HG03139 (cell line): ENCODE results near the gene ADGRA3.

Experiments used
- ATAC-seq: cut with Tn5 transposase; IDR thresholded peaks from one replicate; pipeline ENCODE4 v1.9.1; 2021; ENCODE audit not compliant: unreplicated experiment

The ADGRA3 gene, protein sequence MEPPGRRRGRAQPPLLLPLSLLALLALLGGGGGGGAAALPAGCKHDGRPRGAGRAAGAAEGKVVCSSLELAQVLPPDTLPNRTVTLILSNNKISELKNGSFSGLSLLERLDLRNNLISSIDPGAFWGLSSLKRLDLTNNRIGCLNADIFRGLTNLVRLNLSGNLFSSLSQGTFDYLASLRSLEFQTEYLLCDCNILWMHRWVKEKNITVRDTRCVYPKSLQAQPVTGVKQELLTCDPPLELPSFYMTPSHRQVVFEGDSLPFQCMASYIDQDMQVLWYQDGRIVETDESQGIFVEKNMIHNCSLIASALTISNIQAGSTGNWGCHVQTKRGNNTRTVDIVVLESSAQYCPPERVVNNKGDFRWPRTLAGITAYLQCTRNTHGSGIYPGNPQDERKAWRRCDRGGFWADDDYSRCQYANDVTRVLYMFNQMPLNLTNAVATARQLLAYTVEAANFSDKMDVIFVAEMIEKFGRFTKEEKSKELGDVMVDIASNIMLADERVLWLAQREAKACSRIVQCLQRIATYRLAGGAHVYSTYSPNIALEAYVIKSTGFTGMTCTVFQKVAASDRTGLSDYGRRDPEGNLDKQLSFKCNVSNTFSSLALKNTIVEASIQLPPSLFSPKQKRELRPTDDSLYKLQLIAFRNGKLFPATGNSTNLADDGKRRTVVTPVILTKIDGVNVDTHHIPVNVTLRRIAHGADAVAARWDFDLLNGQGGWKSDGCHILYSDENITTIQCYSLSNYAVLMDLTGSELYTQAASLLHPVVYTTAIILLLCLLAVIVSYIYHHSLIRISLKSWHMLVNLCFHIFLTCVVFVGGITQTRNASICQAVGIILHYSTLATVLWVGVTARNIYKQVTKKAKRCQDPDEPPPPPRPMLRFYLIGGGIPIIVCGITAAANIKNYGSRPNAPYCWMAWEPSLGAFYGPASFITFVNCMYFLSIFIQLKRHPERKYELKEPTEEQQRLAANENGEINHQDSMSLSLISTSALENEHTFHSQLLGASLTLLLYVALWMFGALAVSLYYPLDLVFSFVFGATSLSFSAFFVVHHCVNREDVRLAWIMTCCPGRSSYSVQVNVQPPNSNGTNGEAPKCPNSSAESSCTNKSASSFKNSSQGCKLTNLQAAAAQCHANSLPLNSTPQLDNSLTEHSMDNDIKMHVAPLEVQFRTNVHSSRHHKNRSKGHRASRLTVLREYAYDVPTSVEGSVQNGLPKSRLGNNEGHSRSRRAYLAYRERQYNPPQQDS (N-terminal part only)

DNA sequence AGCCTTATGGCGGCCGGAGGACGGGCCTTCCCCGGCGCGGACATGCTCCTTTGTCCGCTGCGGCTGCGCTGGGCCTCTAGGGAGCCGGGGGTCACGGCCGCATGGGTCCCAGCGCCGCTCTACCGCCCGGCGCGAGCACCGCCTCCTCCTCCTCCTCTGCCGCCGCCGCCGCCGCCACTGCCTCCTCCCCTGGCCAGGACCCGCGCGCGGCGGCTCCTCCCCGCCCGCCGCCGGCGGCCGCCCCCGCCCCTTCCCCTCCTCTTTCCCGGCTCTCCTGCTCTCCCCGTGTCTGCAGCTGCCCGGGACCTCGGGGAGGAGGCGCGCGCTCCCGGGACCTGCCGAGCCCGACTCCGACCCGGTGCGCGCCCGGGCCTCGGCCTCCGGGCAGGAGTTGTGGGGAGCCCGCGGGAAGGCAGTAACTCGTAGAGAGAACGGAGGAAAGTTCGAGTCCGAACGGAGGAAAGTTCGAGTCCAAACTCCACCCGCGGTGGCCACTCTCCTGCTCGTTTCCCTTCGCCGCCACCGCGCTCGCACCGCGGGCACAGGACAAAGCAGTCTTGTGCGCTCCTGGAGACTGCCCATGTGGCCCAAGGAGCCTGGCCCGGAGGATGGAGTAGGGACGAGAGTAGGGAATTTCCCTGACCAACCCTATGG, at the start of gene ADGRA3:
ADGRA3 (minus strand) TSS at position 179 of the 654 bp plus-strand sequence. CDS start 282 bp downstream, outside the sequence.
- ATAC-seq = peak; percentile 39

DNA sequence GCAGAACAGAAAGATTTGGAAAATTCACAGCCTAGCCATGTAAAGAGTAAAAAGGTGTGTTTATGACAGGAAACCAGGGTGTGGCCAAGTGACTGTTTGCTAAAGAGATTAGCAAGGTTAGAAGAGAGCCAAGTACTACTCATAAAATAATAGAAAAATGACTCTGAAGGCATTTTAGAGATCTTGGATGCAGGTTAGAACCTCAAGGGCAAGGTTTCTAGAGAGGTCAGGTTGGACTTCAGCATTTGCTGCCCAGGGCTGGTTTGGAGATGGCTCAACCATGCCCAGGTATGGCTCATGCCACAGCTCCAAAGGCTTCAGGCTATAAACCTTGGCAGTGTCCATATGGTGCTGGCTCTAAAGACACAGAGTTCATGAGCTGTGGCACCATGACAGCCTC, 40.6 kb upstream of the ADGRA3 start:
- no peak for ATAC-seq

DNA sequence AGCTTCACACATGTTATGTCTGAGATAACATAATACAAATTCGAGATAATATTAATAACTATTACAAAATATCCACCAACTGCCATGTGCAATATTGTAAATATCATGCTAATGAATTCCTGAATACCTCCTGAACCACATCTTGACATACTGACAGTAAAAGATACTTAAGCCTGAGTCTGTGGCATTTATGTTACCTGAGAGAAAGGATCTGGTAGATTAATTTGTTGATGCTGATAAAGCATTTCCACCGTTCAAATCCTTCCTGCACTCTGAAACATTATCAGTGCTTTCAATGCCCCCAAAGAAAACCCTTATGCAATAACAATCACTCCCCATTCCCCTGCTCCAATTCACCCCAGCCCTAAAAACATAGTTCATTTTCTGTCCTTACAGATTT, 38.8 kb upstream of the ADGRA3 start:
- ATAC-seq = no peak

DNA sequence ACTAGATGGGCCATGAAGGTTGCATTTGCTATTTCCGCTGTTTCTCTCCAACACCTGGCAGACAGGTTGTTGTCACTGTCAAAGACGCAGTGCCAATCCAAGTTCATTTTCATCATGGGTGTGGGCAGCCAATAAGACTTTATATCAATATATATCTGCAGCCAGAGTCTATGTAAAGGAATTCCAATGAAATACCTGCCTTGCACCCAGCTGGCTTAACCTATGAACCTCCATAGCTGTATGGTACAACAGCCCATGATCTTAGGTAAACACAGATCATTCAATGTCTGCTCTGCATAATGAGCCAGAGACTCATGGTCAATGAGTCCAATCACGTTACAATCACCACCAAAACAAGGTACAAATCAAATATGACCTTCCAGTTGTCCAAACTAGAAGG, 37.7 kb upstream of the ADGRA3 start:
- ATAC-seq = no peak

DNA sequence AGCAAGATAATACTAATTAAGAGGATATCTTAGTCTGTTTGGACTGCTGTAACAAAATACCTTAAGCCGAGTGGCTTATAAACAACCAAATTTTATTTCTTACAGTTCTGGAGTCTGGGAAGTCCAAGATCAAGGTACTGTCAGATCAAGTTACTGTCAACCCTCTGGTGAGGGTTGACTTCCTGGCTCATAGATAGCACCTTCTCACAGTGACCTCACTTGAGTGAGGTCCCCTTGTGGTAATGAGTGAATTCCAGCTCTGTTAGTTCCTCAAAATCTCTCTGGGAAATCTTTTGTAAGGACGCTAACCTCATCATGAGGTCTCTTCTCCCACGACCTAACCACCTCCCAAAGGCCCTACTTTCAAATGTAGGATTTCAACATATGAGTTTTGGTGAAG, 36.9 kb upstream of the ADGRA3 start:
- no peak for ATAC-seq

DNA sequence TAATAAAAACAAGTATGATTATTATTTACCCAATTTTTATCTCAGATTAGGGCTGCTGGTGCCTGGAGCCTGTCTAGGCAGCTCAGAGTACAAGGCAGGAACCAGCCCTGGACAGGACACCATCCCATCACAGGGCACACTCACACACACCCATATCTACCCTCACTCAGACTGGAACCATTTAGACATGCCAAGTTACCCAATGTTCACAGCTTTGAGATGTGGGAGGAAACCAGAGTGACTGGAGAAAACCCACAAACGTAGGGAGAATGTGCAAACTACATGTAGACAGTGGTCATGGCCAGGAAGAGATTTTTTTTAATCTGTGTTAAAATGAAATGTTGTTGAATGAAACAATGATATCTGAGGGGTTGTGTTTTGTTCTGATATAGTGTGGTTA, 35.7 kb upstream of the ADGRA3 start:
- ATAC-seq = no peak

DNA sequence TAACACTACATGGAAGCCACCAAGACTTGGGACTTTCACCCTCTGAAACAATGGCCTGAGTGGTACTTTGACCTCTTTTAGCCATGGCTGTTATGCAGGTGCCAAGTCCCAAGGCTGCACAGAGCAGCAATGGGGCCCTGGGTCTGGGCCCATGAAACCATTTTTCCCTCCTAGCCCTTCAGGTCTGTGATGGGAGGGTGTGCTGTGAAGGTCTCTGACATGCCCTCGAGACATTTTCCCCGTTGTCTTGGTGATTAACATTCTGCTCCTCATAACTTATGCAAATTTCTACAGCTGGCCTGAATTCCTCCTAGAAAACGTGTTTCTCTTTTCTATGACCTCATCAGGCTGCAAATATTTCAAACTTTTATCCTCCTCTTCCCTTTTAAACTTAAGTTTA, 30.4 kb upstream of the ADGRA3 start:
- ATAC-seq = no peak

DNA sequence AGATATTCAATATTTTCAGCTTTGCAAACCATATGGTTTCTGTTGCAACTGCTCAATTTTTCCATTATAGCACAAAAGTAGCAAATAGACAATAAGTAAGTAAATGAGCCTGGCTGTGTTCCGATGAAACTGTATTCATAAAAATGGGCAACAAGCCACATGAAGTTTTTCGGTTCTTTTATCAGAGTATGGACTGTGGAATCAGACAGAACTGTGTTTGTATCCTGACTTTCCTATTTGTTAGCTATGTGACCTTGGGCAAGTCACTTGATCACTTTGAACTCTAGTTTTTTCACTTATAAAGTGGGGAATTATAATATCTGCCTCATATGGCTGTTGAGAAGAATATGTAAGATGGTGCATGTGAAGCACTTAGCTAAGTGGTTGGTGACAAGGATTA, 23.4 kb upstream of the ADGRA3 start:
- no peak for ATAC-seq

DNA sequence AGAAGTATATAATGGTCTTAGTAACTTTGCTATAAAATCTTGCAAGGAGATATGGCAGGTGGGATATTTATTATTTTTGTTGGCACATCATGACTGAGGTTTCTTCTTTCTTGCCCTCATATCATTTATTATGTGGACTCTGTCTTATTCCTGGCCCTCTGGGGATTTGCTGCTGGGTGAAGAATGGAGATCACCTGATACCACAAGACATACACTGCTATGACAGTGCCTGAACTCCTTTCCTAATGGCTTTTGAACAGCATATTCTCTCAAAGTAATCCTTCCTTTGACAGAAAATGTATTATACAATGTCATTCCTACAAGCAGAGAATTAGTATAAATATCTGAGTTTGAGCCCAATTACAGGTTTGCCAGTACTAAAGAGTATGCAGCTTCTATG, 22.0 kb upstream of the ADGRA3 start:
- no peak for ATAC-seq

DNA sequence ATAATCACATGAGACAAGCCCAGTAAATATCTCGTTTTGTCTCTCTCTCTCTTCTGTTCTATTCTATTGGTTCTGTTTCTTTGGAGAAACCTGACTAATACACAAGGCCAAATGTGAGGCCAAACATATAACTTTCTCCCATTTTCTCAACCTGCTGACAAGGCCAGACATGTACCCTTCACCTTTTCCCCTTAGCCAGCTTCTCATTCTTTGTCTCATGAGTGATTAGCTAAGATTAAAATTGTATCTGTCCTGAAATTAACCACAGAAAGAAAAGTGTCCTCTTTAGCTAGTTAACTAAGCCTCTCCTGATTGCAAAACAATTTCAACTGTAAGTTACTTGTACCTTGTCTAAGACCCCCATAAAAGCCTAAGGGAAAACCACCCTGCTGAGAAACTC, 18.5 kb upstream of the ADGRA3 start:
- no peak for ATAC-seq

DNA sequence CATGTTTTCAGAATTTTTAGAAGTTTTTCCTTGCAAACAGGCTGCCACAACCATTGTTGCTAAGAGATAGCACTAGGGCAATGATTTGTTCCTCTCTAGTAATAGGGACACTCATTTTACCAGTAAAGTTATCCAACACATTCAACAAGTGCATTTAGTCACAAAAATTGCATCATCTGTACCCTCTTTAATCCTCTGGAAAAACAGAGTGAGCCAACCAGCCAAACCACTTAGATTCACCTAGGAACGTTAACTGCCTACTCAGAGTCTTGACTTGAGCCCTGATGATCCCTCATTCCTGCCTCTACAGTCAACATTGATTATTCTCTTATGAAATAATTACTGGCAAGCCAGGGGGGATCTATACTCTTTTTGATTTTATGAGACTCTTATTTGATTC, 17.0 kb upstream of the ADGRA3 start:
- ATAC-seq = no peak

DNA sequence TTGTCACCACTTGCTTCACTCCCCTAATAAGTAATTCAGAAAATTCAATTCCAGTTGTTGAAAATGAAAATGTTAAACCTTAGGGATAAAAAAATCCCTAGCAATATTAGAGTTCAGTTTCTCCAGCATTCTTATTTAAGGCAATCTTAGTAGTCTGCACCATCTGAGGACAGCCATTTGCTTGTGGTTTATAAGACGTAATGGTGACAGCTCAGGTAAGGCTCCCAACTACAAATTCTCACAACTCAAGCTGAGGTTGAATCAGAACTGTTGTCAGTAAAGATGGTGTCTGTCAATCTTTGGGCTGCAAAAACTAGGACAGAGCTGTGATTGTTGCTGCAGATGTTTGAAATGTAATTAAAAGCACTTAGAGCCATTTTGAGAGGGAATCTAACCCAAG, 16.3 kb upstream of the ADGRA3 start:
- no peak for ATAC-seq

DNA sequence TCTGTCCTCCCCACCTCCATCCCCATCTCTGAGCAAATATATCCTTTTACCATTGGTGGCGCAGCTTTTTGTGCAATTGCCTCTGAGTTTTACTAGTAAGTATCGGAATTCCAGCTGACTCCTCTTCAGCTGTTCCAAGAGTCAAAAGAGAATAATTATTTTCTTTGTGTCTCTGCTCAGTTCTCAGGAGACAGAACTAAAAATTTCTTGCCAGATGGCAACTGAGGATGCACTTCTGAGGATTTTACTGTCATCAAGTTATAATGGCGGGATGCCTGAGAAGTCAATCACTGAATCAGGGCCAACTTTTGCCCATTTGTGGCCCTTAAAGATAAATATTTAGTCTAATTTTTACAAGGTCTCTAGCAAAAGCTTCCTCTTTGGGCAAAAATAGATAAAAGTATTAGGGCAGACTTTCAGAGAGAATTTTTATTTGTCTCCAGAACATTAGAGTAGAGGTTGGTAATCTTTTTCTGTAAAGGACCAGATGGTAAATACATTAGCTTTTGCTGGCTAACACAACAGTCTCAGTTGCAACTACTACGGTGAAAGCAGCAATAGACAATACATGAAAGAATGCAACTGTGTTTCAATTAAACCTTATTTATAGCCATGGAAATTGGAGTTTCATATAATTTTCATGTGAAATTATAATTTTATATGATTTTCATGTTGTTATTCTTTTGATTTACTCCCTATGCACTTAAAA, 15.6 kb upstream of the ADGRA3 start:
- ATAC-seq = no peak

DNA sequence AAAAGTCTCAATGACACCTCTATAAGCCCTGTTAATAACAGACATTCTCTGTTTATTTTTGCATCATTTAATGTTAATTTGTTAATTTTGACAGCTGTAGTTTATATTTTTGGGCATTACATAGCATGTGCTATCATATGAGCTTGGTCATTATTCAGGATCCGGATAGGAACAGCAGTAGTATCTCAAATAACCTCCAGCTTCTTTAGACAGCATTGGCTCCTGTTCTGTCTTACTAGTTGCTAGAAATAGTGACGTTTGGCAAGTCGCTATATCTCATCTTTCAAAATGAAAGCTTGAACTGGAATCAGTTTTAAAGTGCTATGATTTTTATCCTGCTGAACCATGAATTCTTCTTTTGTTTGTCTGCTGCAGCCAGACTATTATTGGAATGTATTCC, 9.0 kb upstream of the ADGRA3 start:
- ATAC-seq = no peak

DNA sequence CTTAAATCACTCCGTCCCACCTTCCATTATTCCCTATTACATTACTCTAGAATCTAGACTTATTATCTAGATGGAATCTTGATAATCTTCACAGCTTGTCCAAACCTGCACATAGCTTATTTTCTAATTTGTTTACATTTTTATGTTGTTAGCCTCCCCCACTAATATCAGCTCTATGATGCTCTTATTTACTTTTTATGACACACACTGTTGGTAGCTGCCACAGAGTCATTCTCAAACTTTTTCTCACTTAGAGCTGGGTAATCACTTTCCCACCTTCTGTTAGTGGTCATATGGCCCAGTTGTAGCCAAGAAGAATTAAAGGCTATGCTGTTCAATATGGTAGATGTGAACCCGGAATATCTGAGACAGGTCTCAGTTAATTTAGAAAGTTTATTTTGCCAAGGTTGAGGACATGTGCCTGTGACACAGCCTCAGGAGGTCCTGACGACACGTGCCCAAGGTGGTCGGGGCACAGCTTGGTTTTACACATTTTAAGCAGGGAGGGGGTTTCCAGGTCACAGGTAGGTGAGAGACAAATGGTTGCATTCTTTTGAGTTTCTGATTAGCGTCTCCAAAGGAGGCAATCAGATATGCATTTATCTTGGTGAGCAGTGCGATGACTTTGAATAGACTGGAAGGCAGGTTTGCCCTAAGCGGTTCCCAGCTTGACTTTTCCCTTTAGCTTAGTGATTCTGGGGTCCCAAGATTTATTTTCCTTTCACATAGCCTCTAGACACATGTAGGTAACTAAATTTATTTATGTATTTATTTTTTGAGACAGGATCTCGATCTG, 7.0 kb upstream of the ADGRA3 start:
- no peak for ATAC-seq

DNA sequence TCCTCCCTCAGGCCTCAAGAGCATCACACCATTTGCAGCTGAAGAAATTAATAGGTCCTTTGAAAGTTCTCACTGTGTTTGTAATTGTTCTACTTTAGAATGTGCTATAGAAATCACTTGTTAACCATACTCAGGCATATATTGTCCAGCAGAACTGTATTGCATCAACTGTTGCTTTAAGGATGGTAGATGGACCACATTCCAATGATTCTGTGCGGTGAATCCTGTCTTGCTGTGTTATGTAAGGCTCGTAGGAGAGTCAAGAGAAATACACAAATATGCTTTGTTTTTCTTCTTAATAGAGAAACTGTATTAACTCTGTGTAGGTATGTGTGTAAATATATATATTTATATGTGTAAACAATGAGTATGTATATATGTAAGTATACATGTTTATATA, 6.3 kb upstream of the ADGRA3 start:
- no peak for ATAC-seq

DNA sequence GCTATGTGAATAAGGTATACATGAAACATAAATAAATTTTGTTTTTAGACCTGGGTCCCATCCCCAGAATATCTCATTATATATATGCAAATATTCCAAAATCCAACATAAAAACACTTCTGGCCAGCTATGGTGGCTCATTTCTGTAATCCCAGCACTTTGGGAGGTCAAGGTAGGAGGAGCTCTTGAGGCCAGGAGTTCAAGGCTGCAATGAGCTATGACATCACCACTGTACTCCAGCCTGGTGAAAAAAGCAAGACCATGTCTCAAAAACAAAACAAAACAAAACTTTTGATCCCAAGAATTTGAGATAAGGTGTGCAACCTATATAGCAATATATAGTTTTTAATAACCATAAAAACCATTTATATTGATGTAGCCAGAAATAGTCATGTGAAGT, 5.4 kb upstream of the ADGRA3 start:
- ATAC-seq = no peak

DNA sequence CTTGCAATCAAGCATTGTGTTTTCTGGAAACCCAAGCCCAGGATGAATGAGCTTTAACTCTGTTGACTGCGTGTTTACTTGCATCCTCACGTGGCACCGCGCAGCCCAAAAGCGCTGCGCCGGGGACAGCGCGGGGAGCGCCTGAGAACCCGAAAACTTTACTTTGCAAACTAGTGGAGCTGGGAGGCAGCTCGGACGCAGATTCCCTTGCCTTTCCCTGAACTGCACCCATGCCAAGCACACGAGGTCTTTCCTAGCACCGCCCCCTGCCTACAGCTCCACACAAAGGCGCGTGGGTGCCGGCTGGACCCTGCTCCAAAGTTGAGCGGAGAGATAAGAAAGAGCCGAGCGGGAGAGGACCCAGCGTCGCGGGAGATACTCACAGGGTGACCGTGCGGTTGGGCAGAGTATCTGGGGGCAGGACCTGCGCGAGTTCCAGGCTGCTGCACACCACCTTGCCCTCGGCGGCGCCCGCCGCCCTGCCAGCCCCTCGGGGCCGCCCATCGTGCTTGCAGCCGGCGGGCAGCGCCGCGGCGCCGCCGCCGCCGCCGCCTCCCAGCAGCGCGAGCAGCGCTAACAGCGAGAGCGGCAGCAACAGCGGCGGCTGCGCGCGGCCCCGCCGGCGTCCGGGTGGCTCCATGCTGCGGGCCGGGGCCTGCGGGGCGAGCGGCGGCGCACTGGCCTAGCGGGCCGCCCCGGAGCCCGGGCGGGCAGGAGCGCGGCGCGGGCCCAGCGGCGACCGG, 550 bp downstream of the ADGRA3 start:
- ATAC-seq = peak; percentile 33

DNA sequence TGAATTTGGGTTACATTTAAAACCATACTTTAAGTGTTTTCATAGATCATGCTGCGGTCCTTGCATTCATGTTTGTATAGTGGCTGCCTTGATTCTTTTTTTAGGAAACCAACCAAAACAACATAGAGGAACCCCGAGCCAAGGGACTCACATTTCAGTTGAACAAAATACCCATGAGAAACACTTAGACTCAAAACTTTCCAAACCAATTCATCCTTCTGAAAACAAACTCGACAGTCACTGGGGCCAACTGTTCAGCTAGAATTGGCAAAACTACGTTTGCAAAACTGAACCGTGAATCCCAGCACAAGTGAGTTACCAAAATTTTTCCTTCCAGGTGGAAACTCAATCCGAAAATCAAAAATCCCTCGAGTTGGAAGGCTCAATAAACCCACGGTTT, 1.4 kb downstream of the ADGRA3 start:
- no peak for ATAC-seq
